HEK293T (cell line): ENCODE results near the gene RPP38.

ENCODE experiments used
- CTCF ChIA-PET: fragments of 350-600 bp; formaldehyde crosslinking; extraction: SDS; loops from one replicate; lab custom pipeline; 2021; ENCODE audit warnings: antibody characterized with exemption, inconsistent platforms; lab: Yijun Ruan, JAX
- POLR2A ChIA-PET: fragments of 350-600 bp; formaldehyde crosslinking; extraction: SDS; loops from one replicate; lab custom pipeline; 2020; ENCODE audit warnings: antibody characterized with exemption, inconsistent platforms; lab: Yijun Ruan, JAX
- DNase-seq: peaks from one replicate; pipeline ENCODE4 v3.0.0; 2012; ENCODE audit warnings: mixed read lengths; ENCODE audit errors: extremely low spot score
- ARNT ChIP-seq: fragments of 450-650 bp; IDR thresholded peaks from 2 replicates; pipeline ENCODE4 v1.6.1; 2017; ENCODE audit warnings: mild to moderate bottlenecking
- BHLHE40 ChIP-seq: fragments of 450-650 bp; IDR thresholded peaks from 2 replicates; pipeline ENCODE4 v1.6.1; 2016; ENCODE audit warnings: mild to moderate bottlenecking, moderate library complexity, borderline replicate concordance
- CTBP1 ChIP-seq: fragments of 450-650 bp; IDR thresholded peaks from 2 replicates; pipeline ENCODE4 v1.6.1; 2016; ENCODE audit warnings: borderline replicate concordance
- ELF4 ChIP-seq: fragments of 450-650 bp; IDR thresholded peaks from 2 replicates; pipeline ENCODE4 v1.6.1; 2017; ENCODE audit warnings: antibody characterized with exemption
- FOXA1 ChIP-seq: fragments of 450-650 bp; IDR thresholded peaks from 2 replicates; pipeline ENCODE4 v1.6.1; 2016; ENCODE audit warnings: mild to moderate bottlenecking
- FOXK2 ChIP-seq: fragments of 450-650 bp; IDR thresholded peaks from 2 replicates; pipeline ENCODE4 v1.6.1; 2016; ENCODE audit warnings: mild to moderate bottlenecking
- FOXM1 ChIP-seq: fragments of 450-650 bp; IDR thresholded peaks from 2 replicates; pipeline ENCODE4 v1.6.1; 2017; ENCODE audit warnings: mild to moderate bottlenecking, borderline replicate concordance
- HDGF ChIP-seq: fragments of 450-650 bp; IDR thresholded peaks from 2 replicates; pipeline ENCODE4 v1.6.1; 2017; ENCODE audit warnings: antibody characterized with exemption, borderline replicate concordance
- L3MBTL2 ChIP-seq: fragments of 450-650 bp; conservative IDR thresholded peaks from 2 replicates; pipeline ENCODE4 v1.6.1; 2016; ENCODE audit warnings: mild to moderate bottlenecking
- LEF1 ChIP-seq: fragments of 450-650 bp; IDR thresholded peaks from 2 replicates; pipeline ENCODE4 v1.6.1; 2017; ENCODE audit warnings: mild to moderate bottlenecking, borderline replicate concordance
- NFRKB ChIP-seq: fragments of 450-650 bp; IDR thresholded peaks from 2 replicates; pipeline ENCODE4 v1.6.1; 2016; ENCODE audit warnings: mild to moderate bottlenecking, moderate library complexity
- SP1 ChIP-seq: fragments of 450-650 bp; IDR thresholded peaks from 2 replicates; pipeline ENCODE4 v1.6.1; 2017
- SUZ12 ChIP-seq: fragments of 450-650 bp; IDR thresholded peaks from 2 replicates; pipeline ENCODE4 v1.6.1; 2016; ENCODE audit warnings: mild to moderate bottlenecking
- TARDBP ChIP-seq: fragments of 450-650 bp; IDR thresholded peaks from 2 replicates; pipeline ENCODE4 v1.6.1; 2016
- ZNF384 ChIP-seq: fragments of 450-650 bp; IDR thresholded peaks from 2 replicates; pipeline ENCODE4 v1.6.1; 2016
- TF ChIP-seq, protein P1 (sequence below): fragments of 450-650 bp; IDR thresholded peaks from 2 replicates; pipeline ENCODE4 v1.6.1; 2016

Gene RPP38

DNA sequence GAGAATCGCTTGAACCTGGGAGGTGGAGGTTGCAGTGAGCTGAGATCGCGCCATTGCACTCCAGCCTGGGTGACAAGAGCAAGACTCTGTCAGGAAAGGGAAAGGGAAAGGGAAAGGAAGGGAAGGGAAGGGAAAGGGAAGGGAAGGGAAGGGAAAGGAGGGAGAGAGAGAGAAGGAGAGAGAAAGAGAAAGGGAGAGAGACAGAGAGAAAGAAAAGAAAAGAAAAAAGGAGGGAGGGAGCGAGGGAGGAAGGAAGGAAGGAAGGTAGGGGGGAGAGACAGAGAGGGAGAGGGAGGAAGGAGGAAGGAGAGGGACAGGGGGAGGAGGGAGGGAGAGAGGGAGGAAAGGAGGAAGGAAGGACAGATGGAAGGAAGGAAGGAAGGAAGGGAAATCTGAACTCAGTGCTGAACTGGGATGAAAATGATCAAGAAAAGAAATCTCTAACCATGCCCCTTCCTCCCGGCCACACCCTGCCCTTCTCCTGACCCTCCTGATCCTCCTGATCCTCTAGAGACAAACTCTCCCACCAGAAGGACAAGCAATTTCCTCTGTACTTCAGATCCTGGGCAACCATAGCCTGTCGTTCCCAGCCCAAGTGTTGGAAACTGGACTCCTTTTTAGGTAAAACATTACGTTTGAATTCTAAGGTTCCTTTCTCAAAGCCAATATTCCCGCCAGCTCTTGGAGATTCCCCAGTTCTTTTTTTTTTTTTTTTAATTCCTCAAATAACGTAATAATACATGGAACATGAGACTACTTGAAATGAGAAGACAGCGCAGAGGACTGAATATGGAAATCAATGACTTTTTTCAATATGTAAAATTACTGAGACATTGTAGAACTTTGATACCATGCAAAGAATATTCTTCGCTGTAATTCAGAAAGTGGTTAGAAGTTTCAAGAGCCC, 39.2 kb downstream of the RPP38 start:
- TF ChIP-seq ZNF384: no peak
- POLR2A ChIA-PET: no interaction called here
- DNase-seq: no peak
- CTCF ChIA-PET: no interaction called here

DNA sequence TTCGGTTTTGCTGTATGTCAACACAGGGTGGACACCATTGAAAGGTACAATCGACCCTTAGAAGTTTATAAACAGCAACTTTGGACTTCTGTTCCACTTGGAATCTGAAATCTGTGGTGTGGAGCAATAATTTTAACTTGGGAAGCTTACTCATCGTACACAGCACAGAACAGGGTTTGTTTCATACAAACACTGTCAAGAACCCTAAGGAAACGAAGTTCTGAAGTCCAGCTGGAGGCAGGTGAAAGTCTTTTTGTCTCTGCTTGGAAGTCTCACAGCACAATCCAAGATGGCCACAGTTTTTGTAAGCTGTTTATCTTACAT, 39.8 kb downstream of the RPP38 start:
- CTCF ChIA-PET: no interaction called here
- DNase-seq: no peak
- TF ChIP-seq BHLHE40: no peak
- no peak for TF ChIP-seq CTBP1
- no peak for TF ChIP-seq L3MBTL2
- TF ChIP-seq ARNT: no peak
- no peak for TF ChIP-seq TARDBP
- no peak for TF ChIP-seq HDGF
- POLR2A ChIA-PET: no interaction called here

DNA sequence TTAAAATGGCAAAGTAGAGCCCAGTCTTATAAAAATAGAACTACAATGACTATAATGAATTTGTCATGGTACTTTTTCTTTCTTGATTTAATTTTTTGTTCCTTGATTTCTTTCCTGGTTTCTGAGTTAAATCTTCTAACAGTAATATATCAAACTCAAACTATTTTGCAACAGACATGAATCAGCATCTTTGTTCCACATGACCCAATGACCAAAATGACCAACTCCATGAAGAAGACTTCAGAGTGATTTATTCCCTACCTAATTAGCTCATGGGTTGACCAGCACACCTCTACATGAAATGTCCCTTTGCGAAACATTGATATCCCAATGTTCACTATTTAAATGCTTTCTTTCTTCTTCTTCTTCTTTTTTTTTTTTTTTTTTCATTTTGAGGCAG, 40.5 kb downstream of the RPP38 start:
- no peak for TF ChIP-seq FOXK2
- no peak for TF ChIP-seq ZNF384
- TF ChIP-seq HDGF: no peak
- no peak for TF ChIP-seq CTBP1
- no peak for TF ChIP-seq FOXM1
- TF ChIP-seq TARDBP: no peak
- no peak for TF ChIP-seq BHLHE40
- no peak for TF ChIP-seq LEF1
- TF ChIP-seq, protein P1, sequence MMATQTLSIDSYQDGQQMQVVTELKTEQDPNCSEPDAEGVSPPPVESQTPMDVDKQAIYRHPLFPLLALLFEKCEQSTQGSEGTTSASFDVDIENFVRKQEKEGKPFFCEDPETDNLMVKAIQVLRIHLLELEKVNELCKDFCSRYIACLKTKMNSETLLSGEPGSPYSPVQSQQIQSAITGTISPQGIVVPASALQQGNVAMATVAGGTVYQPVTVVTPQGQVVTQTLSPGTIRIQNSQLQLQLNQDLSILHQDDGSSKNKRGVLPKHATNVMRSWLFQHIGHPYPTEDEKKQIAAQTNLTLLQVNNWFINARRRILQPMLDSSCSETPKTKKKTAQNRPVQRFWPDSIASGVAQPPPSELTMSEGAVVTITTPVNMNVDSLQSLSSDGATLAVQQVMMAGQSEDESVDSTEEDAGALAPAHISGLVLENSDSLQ: no peak
- no peak for TF ChIP-seq SUZ12
- TF ChIP-seq ELF4: no peak
- no peak for TF ChIP-seq ARNT
- no peak for TF ChIP-seq FOXA1
- no peak for TF ChIP-seq NFRKB
- TF ChIP-seq L3MBTL2: no peak
- no peak for TF ChIP-seq SP1
- ChIA-PET CTCF (no interaction called here), POLR2A (no interaction called here)
- DNase-seq: no peak

DNA sequence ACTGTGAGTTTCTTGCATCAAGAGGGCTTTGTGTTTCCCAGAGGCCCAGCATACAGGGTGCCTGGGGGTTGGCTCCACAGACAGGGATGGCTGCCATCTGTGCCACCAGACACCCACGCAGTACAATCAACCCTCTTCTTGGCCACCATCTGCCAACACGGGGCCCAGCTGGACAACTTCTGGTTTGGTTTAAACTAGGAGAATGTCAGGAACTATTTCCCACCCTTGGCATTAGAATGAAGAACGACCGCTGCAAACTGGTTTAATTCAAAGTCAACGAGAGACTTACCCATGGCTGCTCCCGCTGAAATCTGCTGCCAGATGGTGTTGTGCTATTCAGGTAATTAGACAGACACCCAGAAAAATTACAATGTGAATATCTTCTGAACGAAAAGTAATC, 43.5 kb downstream of the RPP38 start:
- DNase-seq: no peak
- ChIA-PET POLR2A (no interaction called here), CTCF (no interaction called here)
- no peak for TF ChIP-seq FOXA1
- no peak for TF ChIP-seq SP1
- no peak for TF ChIP-seq CTBP1
- TF ChIP-seq, protein P1: no peak
- TF ChIP-seq TARDBP: no peak
- no peak for TF ChIP-seq NFRKB
- no peak for TF ChIP-seq ARNT

DNA sequence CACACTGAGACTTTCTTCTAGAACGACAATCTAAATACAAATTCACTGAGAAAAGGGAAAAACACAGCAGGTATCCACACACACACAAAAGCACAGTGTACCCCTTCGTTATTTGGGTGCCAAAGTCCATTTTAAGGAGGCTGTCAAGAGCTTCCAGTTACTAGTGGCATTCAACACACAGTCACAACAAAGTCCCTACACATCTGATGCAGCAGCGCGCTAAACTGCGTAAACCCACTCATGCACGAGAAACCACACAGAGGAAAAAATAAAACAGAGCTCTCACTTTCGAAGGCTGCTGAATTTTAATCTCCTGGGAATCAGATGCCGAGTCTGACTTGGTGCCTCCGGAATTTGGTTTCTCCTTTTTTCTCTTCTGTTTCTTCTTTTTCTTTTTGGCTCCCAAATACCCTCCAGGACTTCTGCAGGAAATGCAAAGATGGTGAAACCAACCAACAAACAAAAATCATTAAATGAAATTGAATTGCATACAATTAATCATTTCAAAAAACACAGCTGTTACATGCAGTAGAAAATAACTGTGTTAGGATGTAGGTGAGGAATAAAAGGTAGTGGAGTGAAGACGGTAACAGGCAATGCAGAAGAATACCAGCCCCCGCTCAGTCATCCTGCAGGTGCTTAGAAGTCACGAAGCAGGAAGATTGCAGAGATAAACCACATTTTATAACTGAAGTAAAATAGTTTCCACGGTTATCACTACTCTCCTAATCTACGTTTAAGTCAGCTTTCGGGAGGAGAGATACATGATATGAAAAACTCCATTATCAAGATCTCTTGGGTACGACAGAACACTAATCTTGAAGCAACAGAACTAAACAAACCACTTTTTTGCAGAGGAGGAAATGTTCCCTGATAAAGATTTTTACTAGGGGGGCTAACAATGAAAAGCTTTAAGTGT, 44.2 kb downstream of the RPP38 start:
- DNase-seq: no peak
- TF ChIP-seq FOXK2 (no peak), ZNF384 (no peak), HDGF (no peak)
- ChIA-PET POLR2A (no interaction called here), CTCF (interaction anchor here (0.6 to 1.4 kb wide), 3 partner anchors 35 to 356 kb away, joined by 3 read pairs; no protein-coding TSS in a partner anchor)

DNA sequence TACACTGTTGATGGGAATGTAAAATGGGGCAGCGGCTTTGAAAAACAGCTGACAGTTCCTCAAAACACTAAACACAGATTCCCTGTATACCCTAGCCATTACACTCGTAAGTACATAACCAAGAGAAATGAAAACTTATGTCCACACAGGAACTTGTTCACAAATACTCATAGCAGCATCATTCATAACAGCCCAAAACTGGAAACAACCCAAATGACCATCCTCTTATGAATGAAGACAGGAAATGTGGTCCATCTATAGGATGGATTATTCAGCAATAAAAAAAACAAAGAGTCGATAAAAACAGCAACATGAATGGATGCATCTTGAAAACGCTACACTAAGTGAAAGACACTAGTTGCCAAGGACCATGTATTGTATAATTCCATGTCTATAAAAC, 47.6 kb downstream of the RPP38 start:
- ChIA-PET CTCF (no interaction called here), POLR2A (interaction anchor here (1.3 kb wide), 1 partner anchor 23 kb away, joined by 3 read pairs; no protein-coding TSS in a partner anchor)
- TF ChIP-seq TARDBP (no peak), ARNT (no peak), SP1 (no peak), ZNF384 (no peak), FOXK2 (no peak), FOXA1 (no peak), L3MBTL2 (no peak), CTBP1 (no peak)
- TF ChIP-seq, protein P1: no peak
- DNase-seq: no peak
